Gastrocnemius medialis (tissue), 4 donors: Measurements from ENCODE around the gene UGCG.
"Not testable (repeated sequence)": the region's sequence is repeated elsewhere in the genome, so short reads cannot be mapped to it uniquely, and the experiment has no call there.

ENCODE experiments used
- CTCF ChIP-seq, 5 experiments: fragments of 450-650 bp in 3 of 5; fragments of 200-600 bp in 2 of 5; sonication (generic) in 2 of 5; IDR thresholded peaks in 4 of 5; conservative IDR thresholded peaks in 1 of 5; 1 replicate in 4 of 5; 2 replicates in 1 of 5; pipeline ENCODE4 v1.5.1; 2016 to 2019; ENCODE audit warnings: antibody characterized with exemption in 5 of 5, mild to moderate bottlenecking in 3 of 5, moderate library complexity in 3 of 5
- POLR2A ChIP-seq, 2 donors: fragments of 450-650 bp; IDR thresholded peaks; one replicate each; pipeline ENCODE4 v1.6.1; 2017; ENCODE audit warnings: antibody characterized with exemption in 2 of 2, mild to moderate bottlenecking in 2 of 2, moderate library complexity in 2 of 2

DNA sequence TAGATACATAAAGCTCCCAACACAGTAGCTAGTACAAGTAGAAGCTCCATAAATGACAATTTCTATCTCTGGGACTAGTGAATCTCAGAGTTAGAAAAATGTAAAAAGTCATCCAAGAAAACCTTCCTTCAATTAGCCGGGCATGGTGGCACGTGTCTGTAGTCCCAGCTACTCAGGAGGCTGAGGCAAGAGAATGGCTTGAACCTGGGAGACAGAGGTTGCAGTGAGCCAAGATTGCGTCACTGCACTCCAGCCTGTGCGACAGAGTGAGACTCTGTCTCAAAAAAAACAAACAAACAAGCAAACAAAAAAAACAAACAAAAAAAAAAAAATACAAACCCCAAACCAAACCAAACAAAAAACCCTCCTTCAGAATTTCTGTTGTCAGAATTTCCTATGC, 63.9 kb downstream of the UGCG start:
- TF ChIP-seq CTCF (IDR thresholded peaks at IDR 0.05 in 4 of 5, conservative IDR thresholded peaks at IDR 0.05 in 1 of 5); POLR2A (IDR thresholded peaks at IDR 0.05): not testable (repeated sequence)
